ENCODE results near the gene SMAD6.

SMAD6 gene

DNA sequence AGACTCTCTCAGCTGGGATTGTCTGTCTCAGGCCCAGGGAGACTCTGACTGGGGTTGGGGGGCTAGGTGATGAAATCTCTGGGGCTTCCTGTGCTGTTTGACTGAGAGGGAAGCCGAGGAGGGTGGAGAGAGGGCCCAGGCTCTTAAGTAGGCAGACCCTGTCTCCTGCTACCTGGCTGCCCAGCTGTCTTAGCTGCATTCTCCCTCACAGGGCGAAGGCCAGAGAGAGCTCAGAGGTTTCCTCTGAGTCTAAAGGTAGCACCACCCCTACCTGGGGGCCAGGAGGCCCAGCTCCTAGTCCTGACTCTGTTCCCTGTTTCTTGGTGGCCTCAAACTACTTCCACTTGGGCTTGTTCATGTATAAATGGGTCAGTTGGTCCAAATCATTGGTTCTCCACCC is 24.4 kb downstream of the SMAD6 start:
- TF ChIP-seq, protein P1, sequence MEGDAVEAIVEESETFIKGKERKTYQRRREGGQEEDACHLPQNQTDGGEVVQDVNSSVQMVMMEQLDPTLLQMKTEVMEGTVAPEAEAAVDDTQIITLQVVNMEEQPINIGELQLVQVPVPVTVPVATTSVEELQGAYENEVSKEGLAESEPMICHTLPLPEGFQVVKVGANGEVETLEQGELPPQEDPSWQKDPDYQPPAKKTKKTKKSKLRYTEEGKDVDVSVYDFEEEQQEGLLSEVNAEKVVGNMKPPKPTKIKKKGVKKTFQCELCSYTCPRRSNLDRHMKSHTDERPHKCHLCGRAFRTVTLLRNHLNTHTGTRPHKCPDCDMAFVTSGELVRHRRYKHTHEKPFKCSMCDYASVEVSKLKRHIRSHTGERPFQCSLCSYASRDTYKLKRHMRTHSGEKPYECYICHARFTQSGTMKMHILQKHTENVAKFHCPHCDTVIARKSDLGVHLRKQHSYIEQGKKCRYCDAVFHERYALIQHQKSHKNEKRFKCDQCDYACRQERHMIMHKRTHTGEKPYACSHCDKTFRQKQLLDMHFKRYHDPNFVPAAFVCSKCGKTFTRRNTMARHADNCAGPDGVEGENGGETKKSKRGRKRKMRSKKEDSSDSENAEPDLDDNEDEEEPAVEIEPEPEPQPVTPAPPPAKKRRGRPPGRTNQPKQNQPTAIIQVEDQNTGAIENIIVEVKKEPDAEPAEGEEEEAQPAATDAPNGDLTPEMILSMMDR (conservative IDR thresholded peaks at IDR 0.05; ENCODE audit: low read length), result no peak
- TF ChIP-seq EZH2phosphoT487 (IDR thresholded peaks at IDR 0.05; ENCODE audit: borderline replicate concordance), result no peak
- Histone ChIP-seq H3K4me1 (ENCODE audit: insufficient read depth, low read length, poor library complexity, severe bottlenecking) (no peaks in the 10 kb centered on the region), H3K9ac (ENCODE audit: low read depth, low read length, poor library complexity, severe bottlenecking) (no peak overlapping the region), H2AFZ (ENCODE audit: low read length) (no peak overlapping the region), H3K36me3 (ENCODE audit: insufficient read depth, low read length) (no peaks in the 10 kb centered on the region), H3K4me2 (ENCODE audit: low read depth, low read length, poor library complexity, severe bottlenecking) (no peak overlapping the region), H3K9me3 (ENCODE audit: insufficient read depth, low read depth, low read length) (no peaks in the 10 kb centered on the region), H3K4me3 (ENCODE audit: low read length, poor library complexity, severe bottlenecking) (no peak overlapping the region), H3K9me2 (replicated peaks; ENCODE audit: low read depth, low read length) (no peaks in the 10 kb centered on the region), H4K20me1 (ENCODE audit: insufficient read depth, low read length, poor library complexity, severe bottlenecking) (no peaks in the 10 kb centered on the region), H3K27me3 (ENCODE audit: insufficient read depth, low read length, poor library complexity, severe bottlenecking) (no peaks in the 10 kb centered on the region), H3K79me2 (ENCODE audit: insufficient read depth, low read length) (no peaks in the 10 kb centered on the region), H3F3A (ENCODE audit: low read depth) (no peaks in the 10 kb centered on the region)

- Histone ChIP-seq H3K79me2 (ENCODE audit: insufficient read depth, low read length) (no peaks in the 10 kb centered on the region), H3K4me2 (ENCODE audit: low read depth, low read length, poor library complexity, severe bottlenecking) (no peak overlapping the region), H3K9me2 (replicated peaks; ENCODE audit: low read depth, low read length) (no peaks in the 10 kb centered on the region), H3K4me1 (ENCODE audit: insufficient read depth, low read length, poor library complexity, severe bottlenecking) (no peaks in the 10 kb centered on the region), H3K9me3 (ENCODE audit: insufficient read depth, low read depth, low read length) (no peaks in the 10 kb centered on the region), H4K20me1 (ENCODE audit: insufficient read depth, low read length, poor library complexity, severe bottlenecking) (no peaks in the 10 kb centered on the region), H3K36me3 (ENCODE audit: insufficient read depth, low read length) (no peaks in the 10 kb centered on the region), H3K27me3 (ENCODE audit: insufficient read depth, low read length, poor library complexity, severe bottlenecking) (no peaks in the 10 kb centered on the region), H3K4me3 (ENCODE audit: low read length, poor library complexity, severe bottlenecking) (no peak overlapping the region), H2AFZ (ENCODE audit: low read length) (no peak overlapping the region), H3F3A (ENCODE audit: low read depth) (no peaks in the 10 kb centered on the region), H3K9ac (ENCODE audit: low read depth, low read length, poor library complexity, severe bottlenecking) (no peak overlapping the region)
- TF ChIP-seq, protein P1 (conservative IDR thresholded peaks at IDR 0.05; ENCODE audit: low read length), result no peak
- TF ChIP-seq EZH2phosphoT487 (IDR thresholded peaks at IDR 0.05; ENCODE audit: borderline replicate concordance), result no peak
These were observed 27.4 kb downstream of the SMAD6 start for GRCh38 chr15:66729331-66729951.

- H3K9me2 ChIP-seq (replicated peaks; ENCODE audit: low read depth, low read length), result no peaks in the 10 kb centered on the region
- no peak overlapping the region for H3K4me3 ChIP-seq (ENCODE audit: low read length, poor library complexity, severe bottlenecking)
These were observed 28.4 kb downstream of the SMAD6 start for GRCh38 chr15:66730168-66731021.

More at GRCh38 chr15:66730168-66731021, 28.4 kb downstream of the SMAD6 start:
- H4K20me1 ChIP-seq (ENCODE audit: insufficient read depth, low read length, poor library complexity, severe bottlenecking), result no peaks in the 10 kb centered on the region
- TF ChIP-seq EZH2phosphoT487 (IDR thresholded peaks at IDR 0.05; ENCODE audit: borderline replicate concordance), result no peak
- TF ChIP-seq, protein P1 (conservative IDR thresholded peaks at IDR 0.05; ENCODE audit: low read length), result no peak
- H3F3A ChIP-seq (ENCODE audit: low read depth), result no peaks in the 10 kb centered on the region
- no peaks in the 10 kb centered on the region for H3K79me2 ChIP-seq (ENCODE audit: insufficient read depth, low read length)
- no peaks in the 10 kb centered on the region for H3K4me1 ChIP-seq (ENCODE audit: insufficient read depth, low read length, poor library complexity, severe bottlenecking)
- no peak overlapping the region for H2AFZ ChIP-seq (ENCODE audit: low read length)
- H3K9me3 ChIP-seq (ENCODE audit: insufficient read depth, low read depth, low read length), result no peaks in the 10 kb centered on the region
- no peak overlapping the region for H3K4me2 ChIP-seq (ENCODE audit: low read depth, low read length, poor library complexity, severe bottlenecking)
- H3K27me3 ChIP-seq (ENCODE audit: insufficient read depth, low read length, poor library complexity, severe bottlenecking), result no peaks in the 10 kb centered on the region
- no peaks in the 10 kb centered on the region for H3K36me3 ChIP-seq (ENCODE audit: insufficient read depth, low read length)
- no peak overlapping the region for H3K9ac ChIP-seq (ENCODE audit: low read depth, low read length, poor library complexity, severe bottlenecking)
